RWPE1 (cell line): ENCODE measurements around the gene INHBB.
A peak's percentile ranks its signal among the peaks of the same experiment; 100 is the strongest.

Experiments
- CTCF ChIA-PET: fragments of 350-600 bp; sonication (Branson Sonifier 250); formaldehyde crosslinking; extraction: SDS; loops from one replicate; lab custom pipeline; 2021; lab: Yijun Ruan, JAX
- POLR2A ChIA-PET: fragments of 400-600 bp; formaldehyde crosslinking; extraction: SDS; loops from one replicate; lab custom pipeline; 2020; ENCODE audit warnings: antibody characterized with exemption; ENCODE audit not compliant: low non-redundant PET; lab: Yijun Ruan, JAX
- DNase-seq: peaks from one replicate; pipeline ENCODE4 v3.0.0; 2012; ENCODE audit warnings: low spot score
- H3K27ac ChIP-seq: fragments of 450-650 bp; 2 replicates; pipeline ENCODE4 v1.5.1; 2017
- CTCF ChIP-seq: fragments of 450-650 bp; conservative IDR thresholded peaks from 2 replicates; pipeline ENCODE4 v1.5.1; 2017; ENCODE audit warnings: low read depth, mild to moderate bottlenecking

The INHBB gene

GRCh38 chr2:120366698-120367097, 20.8 kb downstream of the INHBB start:
- CTCF ChIA-PET = no interaction called here
- no peak overlapping the region for H3K27ac ChIP-seq
- TF ChIP-seq CTCF = no peak
- DNase-seq = no peak
- POLR2A ChIA-PET = no interaction called here

GRCh38 chr2:120367221-120367620, 21.3 kb downstream of the INHBB start:
- ChIA-PET POLR2A (no interaction called here), CTCF (interaction anchor here (0.7 kb wide), 2 partner anchors 28 to 188 kb away, joined by 3 to 4 read pairs; no protein-coding TSS in a partner anchor)
- H3K27ac ChIP-seq = no peak overlapping the region

GRCh38 chr2:120367649-120368048, 21.7 kb downstream of the INHBB start:
- CTCF ChIA-PET = interaction anchor here (0.7 kb wide), 2 partner anchors 28 to 188 kb away, joined by 3 to 4 read pairs; no protein-coding TSS in a partner anchor
- no peak for TF ChIP-seq CTCF
- POLR2A ChIA-PET = no interaction called here
- DNase-seq = peak; percentile 31
- H3K27ac ChIP-seq = no peak overlapping the region

More at GRCh38 chr2:120367221-120367620, 21.3 kb downstream of the INHBB start:
- no peak for DNase-seq
- no peak for TF ChIP-seq CTCF

- no peak overlapping the region for H3K27ac ChIP-seq
- ChIA-PET POLR2A (no interaction called here), CTCF (interaction anchor here (0.7 kb wide), 2 partner anchors 27 to 187 kb away, joined by 3 to 4 read pairs; no protein-coding TSS in a partner anchor)
- no peak for DNase-seq
- TF ChIP-seq CTCF = no peak
Observed at GRCh38 chr2:120368086-120368485, 22.1 kb downstream of the INHBB start.

- no peak for TF ChIP-seq CTCF
- POLR2A ChIA-PET = no interaction called here
- no peak overlapping the region for H3K27ac ChIP-seq
- CTCF ChIA-PET = no interaction called here
- DNase-seq = no peak
Observed at GRCh38 chr2:120369250-120369649, 23.3 kb downstream of the INHBB start.

GRCh38 chr2:120371969-120372625, 26.2 kb downstream of the INHBB start:
- TF ChIP-seq CTCF = no peak
- H3K27ac ChIP-seq = no peak overlapping the region
- ChIA-PET POLR2A (no interaction called here), CTCF (no interaction called here)
- no peak for DNase-seq
